Mesothelial cell of epicardium (in vitro differentiated cells): Measurements from ENCODE around the gene RPS6KA3. TPM values are rescaled to one million over a fixed set of nuclear protein-coding genes. Genes with fewer than 3 reads are reported as not detected.

Source experiments
- DNase-seq, 2 experiments: peaks; one replicate each; pipeline ENCODE4 v3.0.0; 2021; ENCODE audit warnings: low spot score in 2 of 2; ENCODE audit not compliant: unreplicated experiment in 2 of 2
- H3K27ac Mint-ChIP-seq: 2 replicates; pipeline ENCODE4 v1.8.0; 2021; ENCODE audit warnings: mixed read lengths
- H3K27me3 Mint-ChIP-seq: 2 replicates; pipeline ENCODE4 v1.8.0; 2021; ENCODE audit warnings: low read depth, mixed read lengths
- H3K36me3 Mint-ChIP-seq: 2 replicates; pipeline ENCODE4 v1.8.0; 2021; ENCODE audit warnings: mixed read lengths
- H3K4me1 Mint-ChIP-seq: 2 replicates; pipeline ENCODE4 v1.8.0; 2021; ENCODE audit warnings: mixed read lengths
- H3K4me3 Mint-ChIP-seq: 2 replicates; pipeline ENCODE4 v1.8.0; 2021; ENCODE audit warnings: mild to moderate bottlenecking, moderate library complexity, mixed read lengths
- H3K9me3 Mint-ChIP-seq: 2 replicates; pipeline ENCODE4 v1.8.0; 2021; ENCODE audit warnings: mixed read lengths
- total RNA-seq: library from RNA; stranded (reverse); gene quantifications from 3 replicates; pipeline ENCODE4 v1.2.1, GENCODE V29; 2021
- TF ChIP-seq, protein P1 (sequence below): fragments of 200-600 bp; sonication (generic); IDR thresholded peaks from one replicate; pipeline ENCODE4 v1.5.0; 2021; ENCODE audit warnings: antibody characterized with exemption; ENCODE audit not compliant: unreplicated experiment

The RPS6KA3 gene
- total RNA-seq, 1 donor from 2014 or later, result 42.3 TPM

DNA sequence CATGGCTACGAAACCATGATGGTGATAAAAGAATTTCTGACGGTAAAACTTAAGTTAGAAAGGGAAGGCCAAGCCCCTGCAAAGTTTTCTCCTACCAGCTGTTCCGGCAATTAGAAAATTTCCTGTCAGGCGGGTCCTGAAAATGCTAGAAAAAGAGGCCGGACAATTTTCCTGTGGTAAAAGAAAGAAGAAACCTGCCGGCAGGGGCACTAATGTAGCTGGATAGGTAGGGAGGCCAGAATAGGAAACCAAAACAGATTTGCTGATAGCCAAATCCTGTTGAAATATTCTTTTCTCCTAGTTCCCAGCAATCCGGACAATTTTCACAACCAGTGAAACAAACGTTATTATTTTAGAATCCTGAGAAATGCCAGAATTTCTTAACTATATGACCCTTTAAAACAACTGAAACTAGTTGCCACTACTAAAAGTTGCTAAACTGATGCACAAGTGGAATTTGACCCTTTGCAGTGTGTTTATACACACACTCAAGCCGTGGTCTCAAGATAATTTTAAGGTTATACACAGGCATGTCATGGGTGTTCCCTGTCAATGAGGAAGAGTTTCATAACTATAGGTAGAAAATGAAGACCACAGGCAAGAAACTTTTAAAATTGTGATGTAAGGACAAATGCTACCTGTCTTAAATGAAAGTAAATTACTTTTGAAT, 47.7 kb downstream of the RPS6KA3 start:
- no peak for DNase-seq
- peaks cover 4% of the 10 kb centered on the region for H3K4me1 Mint-ChIP-seq
- H3K27ac Mint-ChIP-seq, result no peak overlapping the region
- H3K9me3 Mint-ChIP-seq, result peaks cover 18% of the 10 kb centered on the region
- no peaks in the 10 kb centered on the region for H3K27me3 Mint-ChIP-seq
- H3K36me3 Mint-ChIP-seq, result peaks cover 2% of the 10 kb centered on the region
- TF ChIP-seq, protein P1, sequence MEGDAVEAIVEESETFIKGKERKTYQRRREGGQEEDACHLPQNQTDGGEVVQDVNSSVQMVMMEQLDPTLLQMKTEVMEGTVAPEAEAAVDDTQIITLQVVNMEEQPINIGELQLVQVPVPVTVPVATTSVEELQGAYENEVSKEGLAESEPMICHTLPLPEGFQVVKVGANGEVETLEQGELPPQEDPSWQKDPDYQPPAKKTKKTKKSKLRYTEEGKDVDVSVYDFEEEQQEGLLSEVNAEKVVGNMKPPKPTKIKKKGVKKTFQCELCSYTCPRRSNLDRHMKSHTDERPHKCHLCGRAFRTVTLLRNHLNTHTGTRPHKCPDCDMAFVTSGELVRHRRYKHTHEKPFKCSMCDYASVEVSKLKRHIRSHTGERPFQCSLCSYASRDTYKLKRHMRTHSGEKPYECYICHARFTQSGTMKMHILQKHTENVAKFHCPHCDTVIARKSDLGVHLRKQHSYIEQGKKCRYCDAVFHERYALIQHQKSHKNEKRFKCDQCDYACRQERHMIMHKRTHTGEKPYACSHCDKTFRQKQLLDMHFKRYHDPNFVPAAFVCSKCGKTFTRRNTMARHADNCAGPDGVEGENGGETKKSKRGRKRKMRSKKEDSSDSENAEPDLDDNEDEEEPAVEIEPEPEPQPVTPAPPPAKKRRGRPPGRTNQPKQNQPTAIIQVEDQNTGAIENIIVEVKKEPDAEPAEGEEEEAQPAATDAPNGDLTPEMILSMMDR, result no peak
- H3K4me3 Mint-ChIP-seq, result no peak overlapping the region

DNA sequence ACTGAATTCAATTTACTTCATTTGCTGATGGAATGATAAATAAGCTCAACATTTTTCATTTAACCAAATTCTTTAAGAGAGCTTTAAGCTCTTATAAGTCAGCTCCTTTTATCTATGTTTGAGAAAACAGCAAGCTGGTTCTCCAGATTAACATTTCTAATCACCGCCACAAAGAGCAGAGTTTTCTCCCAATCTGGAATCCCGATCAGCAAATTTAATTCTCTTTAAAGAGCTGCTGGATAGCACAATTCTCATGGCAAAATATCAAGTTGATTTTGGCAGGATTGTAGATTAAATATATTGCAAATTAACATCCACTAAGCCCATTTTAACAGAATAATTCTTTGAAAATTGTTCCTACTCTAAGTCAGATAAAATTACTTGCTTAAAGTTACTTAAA, 48.8 kb downstream of the RPS6KA3 start:
- peaks cover 22% of the 10 kb centered on the region for H3K9me3 Mint-ChIP-seq
- H3K27me3 Mint-ChIP-seq, result no peaks in the 10 kb centered on the region
- peaks cover 3% of the 10 kb centered on the region for H3K36me3 Mint-ChIP-seq
- H3K27ac Mint-ChIP-seq, result no peak overlapping the region
- DNase-seq, result no peak
- no peak overlapping the region for H3K4me3 Mint-ChIP-seq
- peaks cover 4% of the 10 kb centered on the region for H3K4me1 Mint-ChIP-seq
- TF ChIP-seq, protein P1, result no peak

DNA sequence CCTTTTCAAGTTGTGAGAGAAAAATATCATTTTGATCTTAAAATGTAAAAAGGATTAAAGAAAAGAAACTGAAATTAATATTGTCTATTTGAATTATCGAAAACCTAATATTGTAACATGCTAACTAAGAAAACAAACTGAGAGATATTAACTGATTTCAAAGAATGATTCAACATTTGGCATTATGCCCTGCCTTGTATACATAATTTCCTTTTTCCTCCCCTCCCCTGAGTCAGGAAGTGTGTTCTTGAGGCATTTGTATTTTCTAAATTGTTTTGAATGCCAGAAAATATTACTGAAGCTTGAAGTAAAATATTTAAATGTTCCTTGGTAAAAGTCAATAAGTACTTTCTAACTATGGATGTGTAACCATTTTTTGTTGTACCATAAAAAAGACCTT, 49.4 kb downstream of the RPS6KA3 start:
- DNase-seq, result no peak
- peaks cover 4% of the 10 kb centered on the region for H3K4me1 Mint-ChIP-seq

DNA sequence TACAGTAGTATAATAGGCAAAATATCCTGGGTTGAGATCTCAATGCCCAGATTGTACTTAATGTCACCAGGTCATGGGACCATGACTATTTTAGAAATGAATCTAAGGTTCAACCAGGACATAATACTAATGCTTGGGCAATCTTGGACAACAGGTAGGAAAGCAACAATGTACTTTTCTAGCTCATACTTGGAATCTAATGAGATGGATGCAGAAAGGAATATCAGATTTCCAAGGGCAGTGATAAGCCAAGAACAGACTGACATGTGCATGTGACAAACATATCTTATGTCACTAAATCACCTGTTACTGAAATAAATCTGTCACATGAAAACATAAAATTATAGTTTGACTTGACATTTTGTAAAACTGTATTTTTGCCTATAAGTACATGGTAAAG, 51.1 kb downstream of the RPS6KA3 start:
- TF ChIP-seq, protein P1, result no peak
- peaks cover 5% of the 10 kb centered on the region for H3K36me3 Mint-ChIP-seq
- peaks cover 22% of the 10 kb centered on the region for H3K9me3 Mint-ChIP-seq
- DNase-seq, result no peak
- H3K27me3 Mint-ChIP-seq, result no peaks in the 10 kb centered on the region
- H3K4me3 Mint-ChIP-seq, result no peak overlapping the region
- H3K27ac Mint-ChIP-seq, result no peak overlapping the region
- peaks cover 4% of the 10 kb centered on the region for H3K4me1 Mint-ChIP-seq

More for the DNA sequence above, 49.4 kb downstream of the RPS6KA3 start:
- H3K27ac Mint-ChIP-seq, result peak overlapping the region; percentile 1
- H3K4me3 Mint-ChIP-seq, result no peak overlapping the region
- peaks cover 24% of the 10 kb centered on the region for H3K9me3 Mint-ChIP-seq
- TF ChIP-seq, protein P1, result no peak
- H3K36me3 Mint-ChIP-seq, result peaks cover 5% of the 10 kb centered on the region
- H3K27me3 Mint-ChIP-seq, result no peaks in the 10 kb centered on the region

DNA sequence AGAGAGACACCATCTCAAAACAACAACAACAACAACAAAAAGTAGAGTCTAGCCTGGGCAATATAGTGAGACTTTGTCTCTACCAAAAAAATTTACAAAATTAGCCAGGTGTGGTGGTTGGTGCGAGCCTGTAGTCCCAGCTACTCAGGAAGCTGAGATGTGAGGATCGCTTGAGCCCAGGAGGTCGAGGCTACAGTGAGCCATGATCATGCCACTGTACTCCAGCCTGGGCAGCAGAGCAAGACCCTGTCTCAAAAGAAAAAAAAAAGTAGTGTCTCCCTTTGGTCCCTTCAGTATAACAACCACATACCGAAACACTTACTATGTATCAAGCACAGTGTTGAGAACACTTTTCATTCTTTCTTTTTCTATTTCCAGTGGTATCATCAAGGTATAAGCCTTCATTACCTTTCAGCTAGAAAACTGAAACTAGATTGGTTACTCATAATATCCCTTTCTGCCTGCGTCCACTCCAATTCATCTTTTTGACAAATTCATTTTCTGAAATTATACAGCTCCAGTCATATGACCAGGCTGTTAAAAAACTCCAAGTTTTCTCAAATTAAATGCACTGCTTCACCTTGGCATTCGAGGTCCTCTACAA, 54.1 kb downstream of the RPS6KA3 start:
- no peak overlapping the region for H3K27ac Mint-ChIP-seq
- no peaks in the 10 kb centered on the region for H3K27me3 Mint-ChIP-seq
- H3K36me3 Mint-ChIP-seq, result peaks cover 8% of the 10 kb centered on the region
- H3K4me1 Mint-ChIP-seq, result peaks cover 6% of the 10 kb centered on the region
- TF ChIP-seq, protein P1, result no peak
- H3K4me3 Mint-ChIP-seq, result no peak overlapping the region
- peaks cover 13% of the 10 kb centered on the region for H3K9me3 Mint-ChIP-seq
- DNase-seq, result no peak
